Sigmoid colon (tissue), 4 donors: ENCODE data around the gene TOP2A.

ENCODE experiments used
- CTCF ChIP-seq, 4 experiments: fragments of 450-650 bp in 3 of 4; fragments of 200-600 bp in 1 of 4; IDR thresholded peaks; one replicate each; pipeline ENCODE4 v1.5.1; 2016 to 2019; ENCODE audit warnings: antibody characterized with exemption in 4 of 4, mild to moderate bottlenecking in 3 of 4, moderate library complexity in 2 of 4
- EP300 ChIP-seq, 4 donors: sonication (generic); formaldehyde crosslinking; IDR thresholded peaks; one replicate each; pipeline ENCODE4 v1.6.1; 2017; ENCODE audit warnings: antibody characterized with exemption in 4 of 4
- POLR2A ChIP-seq, 2 donors: fragments of 450-650 bp; IDR thresholded peaks; one replicate each; pipeline ENCODE4 v1.6.1; 2016; ENCODE audit warnings: antibody characterized with exemption in 2 of 2, mild to moderate bottlenecking in 2 of 2, moderate library complexity in 2 of 2
- POLR2AphosphoS5 ChIP-seq, 4 donors: sonication (generic); formaldehyde crosslinking; IDR thresholded peaks; one replicate each; pipeline ENCODE4 v1.6.1; 2017; ENCODE audit warnings: antibody characterized with exemption in 4 of 4

GRCh38 chr17:40378966-40379365, 38.7 kb downstream of the TOP2A start:
- TF ChIP-seq CTCF (IDR thresholded peaks at IDR 0.05) (no peak), POLR2A (IDR thresholded peaks at IDR 0.05) (no peak), EP300 (IDR thresholded peaks at IDR 0.05) (no peak), POLR2AphosphoS5 (IDR thresholded peaks at IDR 0.05) (no peak)
